PC-3 (cell line): ENCODE data around the gene SELPLG.

ENCODE experiments used
- EZH2 ChIP-seq: fragments of 300-600 bp; sonication (generic); IDR thresholded peaks from one replicate; pipeline ENCODE4 v1.6.1; 2017; ENCODE audit warnings: antibody characterized with exemption, mild to moderate bottlenecking, low read length; ENCODE audit not compliant: unreplicated experiment
- TF ChIP-seq, protein P1 (sequence below): fragments of 300-600 bp; sonication (generic); conservative IDR thresholded peaks from 2 replicates; pipeline ENCODE4 v1.5.1; 2017; ENCODE audit warnings: antibody characterized with exemption, low read depth, mild to moderate bottlenecking, low read length

GRCh38 chr12:108664338-108665258 lies 30.9 kb upstream of the SELPLG start:
- TF ChIP-seq, protein P1, sequence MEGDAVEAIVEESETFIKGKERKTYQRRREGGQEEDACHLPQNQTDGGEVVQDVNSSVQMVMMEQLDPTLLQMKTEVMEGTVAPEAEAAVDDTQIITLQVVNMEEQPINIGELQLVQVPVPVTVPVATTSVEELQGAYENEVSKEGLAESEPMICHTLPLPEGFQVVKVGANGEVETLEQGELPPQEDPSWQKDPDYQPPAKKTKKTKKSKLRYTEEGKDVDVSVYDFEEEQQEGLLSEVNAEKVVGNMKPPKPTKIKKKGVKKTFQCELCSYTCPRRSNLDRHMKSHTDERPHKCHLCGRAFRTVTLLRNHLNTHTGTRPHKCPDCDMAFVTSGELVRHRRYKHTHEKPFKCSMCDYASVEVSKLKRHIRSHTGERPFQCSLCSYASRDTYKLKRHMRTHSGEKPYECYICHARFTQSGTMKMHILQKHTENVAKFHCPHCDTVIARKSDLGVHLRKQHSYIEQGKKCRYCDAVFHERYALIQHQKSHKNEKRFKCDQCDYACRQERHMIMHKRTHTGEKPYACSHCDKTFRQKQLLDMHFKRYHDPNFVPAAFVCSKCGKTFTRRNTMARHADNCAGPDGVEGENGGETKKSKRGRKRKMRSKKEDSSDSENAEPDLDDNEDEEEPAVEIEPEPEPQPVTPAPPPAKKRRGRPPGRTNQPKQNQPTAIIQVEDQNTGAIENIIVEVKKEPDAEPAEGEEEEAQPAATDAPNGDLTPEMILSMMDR, result peak; percentile 96
- no peak for TF ChIP-seq EZH2
